Gastroesophageal sphincter (tissue), 3 donors: ENCODE measurements around the gene UPF1.
A peak's percentile ranks its signal among the peaks of the same experiment; 100 is the strongest.

ENCODE experiments used
- EP300 ChIP-seq: sonication (generic); formaldehyde crosslinking; IDR thresholded peaks from one replicate; pipeline ENCODE4 v1.6.1; 2017; ENCODE audit warnings: antibody characterized with exemption, mild to moderate bottlenecking
- POLR2A ChIP-seq, 2 donors: fragments of 450-650 bp; IDR thresholded peaks; one replicate each; pipeline ENCODE4 v1.6.1; 2017; ENCODE audit warnings: antibody characterized with exemption in 2 of 2, mild to moderate bottlenecking in 2 of 2, moderate library complexity in 1 of 2
- POLR2AphosphoS5 ChIP-seq: sonication (generic); formaldehyde crosslinking; IDR thresholded peaks from one replicate; pipeline ENCODE4 v1.6.1; 2017; ENCODE audit warnings: antibody characterized with exemption
- TF ChIP-seq, protein P1 (sequence below), 4 experiments: fragments of 200-600 bp in 2 of 4; fragments of 450-650 bp in 2 of 4; sonication (generic) in 1 of 4; IDR thresholded peaks; one replicate each; pipeline ENCODE4 v1.5.1; 2017 to 2019; ENCODE audit warnings: antibody characterized with exemption in 4 of 4, mild to moderate bottlenecking in 2 of 4, moderate library complexity in 2 of 4

DNA sequence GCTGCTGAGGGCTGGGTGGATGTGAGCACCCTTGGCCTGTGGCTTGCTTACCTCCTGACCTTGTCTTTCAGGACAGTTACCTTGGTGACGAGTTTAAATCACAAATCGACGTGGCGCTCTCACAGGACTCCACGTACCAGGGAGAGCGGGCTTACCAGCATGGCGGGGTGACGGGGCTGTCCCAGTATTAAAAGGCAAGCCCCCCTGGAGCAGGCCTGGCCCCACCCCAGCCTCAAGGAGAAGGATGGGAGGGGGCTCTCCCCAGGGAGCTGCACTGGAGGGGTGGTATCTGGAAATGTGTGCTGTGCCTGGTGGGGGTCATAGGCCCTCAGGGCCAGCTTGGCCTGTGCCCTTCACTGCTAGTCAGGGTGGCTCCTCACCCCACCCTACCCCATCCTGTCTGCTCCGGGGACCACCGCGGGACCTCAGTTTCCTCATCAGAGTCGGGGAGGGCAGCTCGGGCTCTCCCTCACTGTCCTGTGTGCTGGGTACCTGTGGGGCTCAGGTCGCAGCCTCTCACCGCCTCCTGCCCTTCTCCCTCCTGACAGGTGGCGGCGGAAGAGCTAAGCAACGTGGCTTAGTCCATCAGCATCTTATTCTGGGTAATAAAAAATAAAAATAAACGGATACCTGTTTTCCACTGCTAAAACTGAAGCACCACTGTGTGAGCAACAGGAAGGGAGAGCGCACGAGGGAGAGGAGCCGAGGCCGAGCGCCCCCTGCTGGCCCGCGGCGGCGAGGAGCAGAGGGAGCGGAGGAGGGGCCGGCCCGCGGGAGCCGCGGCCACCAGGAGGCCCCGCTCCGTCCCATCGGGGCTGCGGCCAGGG, 34.4 kb downstream of the UPF1 start:
- TF ChIP-seq, protein P1, sequence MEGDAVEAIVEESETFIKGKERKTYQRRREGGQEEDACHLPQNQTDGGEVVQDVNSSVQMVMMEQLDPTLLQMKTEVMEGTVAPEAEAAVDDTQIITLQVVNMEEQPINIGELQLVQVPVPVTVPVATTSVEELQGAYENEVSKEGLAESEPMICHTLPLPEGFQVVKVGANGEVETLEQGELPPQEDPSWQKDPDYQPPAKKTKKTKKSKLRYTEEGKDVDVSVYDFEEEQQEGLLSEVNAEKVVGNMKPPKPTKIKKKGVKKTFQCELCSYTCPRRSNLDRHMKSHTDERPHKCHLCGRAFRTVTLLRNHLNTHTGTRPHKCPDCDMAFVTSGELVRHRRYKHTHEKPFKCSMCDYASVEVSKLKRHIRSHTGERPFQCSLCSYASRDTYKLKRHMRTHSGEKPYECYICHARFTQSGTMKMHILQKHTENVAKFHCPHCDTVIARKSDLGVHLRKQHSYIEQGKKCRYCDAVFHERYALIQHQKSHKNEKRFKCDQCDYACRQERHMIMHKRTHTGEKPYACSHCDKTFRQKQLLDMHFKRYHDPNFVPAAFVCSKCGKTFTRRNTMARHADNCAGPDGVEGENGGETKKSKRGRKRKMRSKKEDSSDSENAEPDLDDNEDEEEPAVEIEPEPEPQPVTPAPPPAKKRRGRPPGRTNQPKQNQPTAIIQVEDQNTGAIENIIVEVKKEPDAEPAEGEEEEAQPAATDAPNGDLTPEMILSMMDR (IDR thresholded peaks at IDR 0.05) = peak in 3 of 4 experiments; percentile 96 to 98 (median 97)
- no peak for TF ChIP-seq EP300
- no peak for TF ChIP-seq POLR2AphosphoS5
- no peak for TF ChIP-seq POLR2A (IDR thresholded peaks at IDR 0.05)
